ENCODE results near the gene SUCLG2. TPM values are rescaled to one million over a fixed set of nuclear protein-coding genes. Genes with fewer than 3 reads are reported as not detected.

SUCLG2 gene
- total RNA-seq, 1 experiment from 2014 or later: 53.5 TPM

DNA sequence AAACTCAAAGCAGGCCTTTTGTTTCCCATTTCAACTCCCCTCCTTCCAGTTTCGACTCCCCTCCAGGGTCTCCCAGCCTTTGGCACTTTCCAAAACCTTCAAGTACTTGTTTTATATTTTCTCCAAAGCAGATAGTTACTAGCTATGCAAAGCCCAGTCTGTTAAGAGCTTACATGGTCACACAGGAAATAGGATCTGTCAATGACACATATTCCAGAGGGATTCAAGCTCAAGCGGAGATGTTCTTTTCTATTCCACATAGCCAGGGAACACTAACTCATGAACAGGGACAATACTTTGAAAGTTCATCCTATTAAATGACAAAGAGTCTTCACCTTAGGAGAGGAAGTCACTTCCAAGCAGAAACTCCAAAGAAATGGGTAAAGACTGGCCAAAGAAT, 18.6 kb downstream of the SUCLG2 start:
- TF ChIP-seq, protein P1, sequence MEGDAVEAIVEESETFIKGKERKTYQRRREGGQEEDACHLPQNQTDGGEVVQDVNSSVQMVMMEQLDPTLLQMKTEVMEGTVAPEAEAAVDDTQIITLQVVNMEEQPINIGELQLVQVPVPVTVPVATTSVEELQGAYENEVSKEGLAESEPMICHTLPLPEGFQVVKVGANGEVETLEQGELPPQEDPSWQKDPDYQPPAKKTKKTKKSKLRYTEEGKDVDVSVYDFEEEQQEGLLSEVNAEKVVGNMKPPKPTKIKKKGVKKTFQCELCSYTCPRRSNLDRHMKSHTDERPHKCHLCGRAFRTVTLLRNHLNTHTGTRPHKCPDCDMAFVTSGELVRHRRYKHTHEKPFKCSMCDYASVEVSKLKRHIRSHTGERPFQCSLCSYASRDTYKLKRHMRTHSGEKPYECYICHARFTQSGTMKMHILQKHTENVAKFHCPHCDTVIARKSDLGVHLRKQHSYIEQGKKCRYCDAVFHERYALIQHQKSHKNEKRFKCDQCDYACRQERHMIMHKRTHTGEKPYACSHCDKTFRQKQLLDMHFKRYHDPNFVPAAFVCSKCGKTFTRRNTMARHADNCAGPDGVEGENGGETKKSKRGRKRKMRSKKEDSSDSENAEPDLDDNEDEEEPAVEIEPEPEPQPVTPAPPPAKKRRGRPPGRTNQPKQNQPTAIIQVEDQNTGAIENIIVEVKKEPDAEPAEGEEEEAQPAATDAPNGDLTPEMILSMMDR (IDR thresholded peaks at IDR 0.05; ENCODE audit: insufficient read depth in 1 of 2, low read depth in 1 of 2, low read length in 1 of 2, severe bottlenecking in 1 of 2, unreplicated experiment in 1 of 2): no peak
- H3K4me1 Mint-ChIP-seq (ENCODE audit: low read depth, unreplicated experiment): no peaks in the 10 kb centered on the region
- no peaks in the 10 kb centered on the region for H3K36me3 ChIP-seq (ENCODE audit: control insufficient read depth, insufficient read depth, low read length)
- ChIA-PET POLR2A (no interaction called here), CTCF (no interaction called here)
- BruUV-seq (replicated peaks): no TSS peak
- DNase-seq: no peak
- H3K4me3 Mint-ChIP-seq (ENCODE audit: unreplicated experiment): no peak overlapping the region
- no peaks in the 10 kb centered on the region for H3K36me3 Mint-ChIP-seq (ENCODE audit: insufficient read depth, unreplicated experiment)
- intact Hi-C loops (cut with micrococcal nuclease; ENCODE audit: unreplicated experiment): no loop called here
- no peaks in the 10 kb centered on the region for H3K27me3 ChIP-seq (replicated peaks; ENCODE audit: control insufficient read depth, insufficient read depth, low read length)
- no peak overlapping the region for H3K4me3 ChIP-seq (ENCODE audit: low read depth, low read length)
- H3K9me3 Mint-ChIP-seq (ENCODE audit: unreplicated experiment): no peaks in the 10 kb centered on the region
- no peak overlapping the region for H3K27ac Mint-ChIP-seq (ENCODE audit: unreplicated experiment)
- H3K4me1 ChIP-seq: no peaks in the 10 kb centered on the region
- no peaks in the 10 kb centered on the region for H3K27me3 Mint-ChIP-seq (ENCODE audit: insufficient read depth, unreplicated experiment)
- no peaks in the 10 kb centered on the region for H3K9me3 ChIP-seq

DNA sequence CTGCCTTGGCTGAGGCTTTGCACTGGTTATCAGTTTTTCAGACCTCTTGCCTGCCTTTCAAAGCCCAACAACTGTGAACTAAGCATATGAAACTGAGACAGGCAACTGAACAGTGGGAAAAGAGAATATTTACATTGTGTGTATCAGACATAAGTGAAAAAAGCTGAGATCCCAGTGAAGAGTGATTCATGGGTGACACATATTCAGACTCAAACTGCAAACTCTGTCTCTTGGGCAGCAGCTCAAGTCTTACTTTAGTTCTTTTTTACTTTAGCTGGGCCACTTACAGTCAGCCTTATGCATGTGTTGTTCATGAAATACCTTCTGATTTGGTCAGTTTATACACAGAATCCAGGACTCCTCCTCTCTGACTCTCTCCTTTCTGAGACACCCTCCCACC, 19.2 kb downstream of the SUCLG2 start:
- TF ChIP-seq, protein P1 (IDR thresholded peaks at IDR 0.05; ENCODE audit: insufficient read depth in 1 of 2, low read depth in 1 of 2, low read length in 1 of 2, severe bottlenecking in 1 of 2, unreplicated experiment in 1 of 2): no peak
- Histone ChIP-seq H3K36me3 (ENCODE audit: control insufficient read depth, insufficient read depth, low read length) (no peaks in the 10 kb centered on the region), H3K4me1 (no peaks in the 10 kb centered on the region), H3K4me3 (ENCODE audit: low read depth, low read length) (no peak overlapping the region), H3K9me3 (no peaks in the 10 kb centered on the region), H3K27me3 (replicated peaks; ENCODE audit: control insufficient read depth, insufficient read depth, low read length) (no peaks in the 10 kb centered on the region)
- no TSS peak for BruUV-seq (replicated peaks)
- CTCF ChIA-PET: no interaction called here
- intact Hi-C loops (cut with micrococcal nuclease; ENCODE audit: unreplicated experiment): no loop called here
- POLR2A ChIA-PET: no interaction called here
- no peak overlapping the region for H3K4me3 Mint-ChIP-seq (ENCODE audit: unreplicated experiment)
- no peaks in the 10 kb centered on the region for H3K9me3 Mint-ChIP-seq (ENCODE audit: unreplicated experiment)
- no peaks in the 10 kb centered on the region for H3K27me3 Mint-ChIP-seq (ENCODE audit: insufficient read depth, unreplicated experiment)
- H3K36me3 Mint-ChIP-seq (ENCODE audit: insufficient read depth, unreplicated experiment): no peaks in the 10 kb centered on the region
- no peak for DNase-seq
- H3K4me1 Mint-ChIP-seq (ENCODE audit: low read depth, unreplicated experiment): no peaks in the 10 kb centered on the region
- no peak overlapping the region for H3K27ac Mint-ChIP-seq (ENCODE audit: unreplicated experiment)

DNA sequence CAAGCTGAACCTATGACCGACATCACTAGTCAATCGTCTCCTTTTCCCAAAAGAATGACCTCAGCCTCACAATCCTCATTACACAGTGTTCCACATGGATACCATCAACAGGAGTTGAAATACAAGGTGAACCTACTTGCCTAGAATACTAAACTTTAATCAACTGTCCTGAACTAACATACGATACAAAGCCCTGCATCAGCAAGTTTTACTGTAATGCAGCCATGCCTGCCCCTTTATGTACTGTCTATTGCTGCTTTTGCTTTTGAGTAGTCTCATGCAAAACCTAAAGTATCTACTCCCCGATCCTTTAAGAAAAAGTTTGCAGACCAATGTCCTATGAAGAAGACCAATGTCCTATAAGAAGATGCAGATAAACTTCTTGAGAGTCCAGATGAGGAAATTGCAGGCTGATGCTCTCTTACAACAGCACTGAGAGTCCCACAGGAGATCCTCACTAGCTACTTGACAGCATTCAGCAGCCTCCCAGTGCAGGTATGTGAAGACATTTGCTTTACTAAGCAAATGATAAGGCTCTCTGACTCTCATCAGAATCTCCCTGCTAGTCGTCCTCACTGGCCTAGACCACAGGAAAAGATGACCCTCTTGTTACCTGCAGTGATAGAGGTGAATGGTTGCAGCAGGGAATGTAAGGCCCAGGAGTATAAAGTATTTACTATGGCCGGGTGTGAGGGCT, 23.6 kb downstream of the SUCLG2 start:
- Mint-ChIP-seq H3K27ac (ENCODE audit: unreplicated experiment) (no peak overlapping the region), H3K9me3 (ENCODE audit: unreplicated experiment) (no peaks in the 10 kb centered on the region), H3K36me3 (ENCODE audit: insufficient read depth, unreplicated experiment) (no peaks in the 10 kb centered on the region), H3K4me1 (ENCODE audit: low read depth, unreplicated experiment) (no peaks in the 10 kb centered on the region), H3K27me3 (ENCODE audit: insufficient read depth, unreplicated experiment) (no peaks in the 10 kb centered on the region), H3K4me3 (ENCODE audit: unreplicated experiment) (no peak overlapping the region)
- BruUV-seq (replicated peaks): no TSS peak
- Histone ChIP-seq H3K27me3 (replicated peaks; ENCODE audit: control insufficient read depth, insufficient read depth, low read length) (no peaks in the 10 kb centered on the region), H3K36me3 (ENCODE audit: control insufficient read depth, insufficient read depth, low read length) (no peaks in the 10 kb centered on the region), H3K9me3 (no peaks in the 10 kb centered on the region), H3K4me1 (no peaks in the 10 kb centered on the region), H3K4me3 (ENCODE audit: low read depth, low read length) (no peak overlapping the region)
- CTCF ChIA-PET: no interaction called here
- TF ChIP-seq, protein P1 (IDR thresholded peaks at IDR 0.05; ENCODE audit: insufficient read depth in 1 of 2, low read depth in 1 of 2, low read length in 1 of 2, severe bottlenecking in 1 of 2, unreplicated experiment in 1 of 2): no peak
- intact Hi-C loops (cut with micrococcal nuclease; ENCODE audit: unreplicated experiment): no loop called here
- POLR2A ChIA-PET: no interaction called here
- no peak for DNase-seq

Measured in Caco-2 (cell line).